ENCODE results near the gene CAMK1D.

- TF ChIP-seq CTCF (IDR thresholded peaks at IDR 0.05) (no peak), POLR2AphosphoS5 (IDR thresholded peaks at IDR 0.05) (no peak)
Measured at GRCh38 chr10:12507165-12507850, 158.0 kb downstream of the CAMK1D start.
